PC-9 (cell line): Measurements from ENCODE around the gene B3GALT4. TPM values are rescaled to one million over a fixed set of nuclear protein-coding genes. Genes with fewer than 3 reads are reported as not detected.
"Not testable (repeated sequence)": the region's sequence is repeated elsewhere in the genome, so short reads cannot be mapped to it uniquely, and the experiment has no call there.

Source experiments
- BruUV-seq: library from RNA; stranded (reverse); fragments of 400-500 nt; replicated peaks from 2 replicates; lab custom pipeline; 2021; lab: Mats Ljungman, UMichigan
- CTCF ChIA-PET: fragments of 300-600 bp; sonication (Branson Sonifier 250); formaldehyde crosslinking; loops from one replicate; lab custom pipeline; 2022; ENCODE audit warnings: antibody characterized with exemption; lab: Charles Lee
- POLR2A ChIA-PET: fragments of 300-600 bp; sonication (Branson Sonifier 250); formaldehyde crosslinking; loops from one replicate; lab custom pipeline; 2022; ENCODE audit warnings: antibody characterized with exemption; ENCODE audit not compliant: unreplicated experiment; lab: Charles Lee
- DNase-seq, 2 experiments: peaks; one replicate each; pipeline versions ENCODE4 v3.0.0 to v3.0.0-alpha.2; 2015 to 2022; ENCODE audit warnings: mixed read lengths in 1 of 2
- H2AFZ ChIP-seq: fragments of 200-600 bp; sonication (generic); 2 replicates; pipeline ENCODE4 v1.8.1; 2017; ENCODE audit warnings: antibody characterized with exemption
- H3F3A ChIP-seq: fragments of 200-600 bp; sonication (generic); 2 replicates; pipeline ENCODE4 v1.8.1; 2017; ENCODE audit warnings: antibody characterized with exemption, mild to moderate bottlenecking, low read depth; ENCODE audit not compliant: insufficient read depth
- H3K27ac ChIP-seq: fragments of 200-600 bp; sonication (generic); 2 replicates; pipeline ENCODE4 v1.6.1; 2016; ENCODE audit warnings: mixed run types
- H3K27me3 ChIP-seq: fragments of 200-600 bp; sonication (generic); 2 replicates; pipeline ENCODE4 v1.6.1; 2016; ENCODE audit warnings: low read depth, mixed run types; ENCODE audit not compliant: insufficient read depth
- H3K36me3 ChIP-seq: fragments of 200-600 bp; sonication (generic); 2 replicates; pipeline ENCODE4 v1.6.1; 2016; ENCODE audit warnings: low read depth, mixed run types
- H3K4me1 ChIP-seq: fragments of 200-600 bp; sonication (generic); replicated peaks from 2 replicates; pipeline ENCODE4 v1.6.1; 2016; ENCODE audit warnings: mixed run types; ENCODE audit not compliant: insufficient read depth
- H3K4me2 ChIP-seq: fragments of 200-600 bp; sonication (generic); 2 replicates; pipeline ENCODE4 v1.6.1; 2017; ENCODE audit warnings: mixed run types
- H3K4me3 ChIP-seq: fragments of 200-600 bp; sonication (generic); 2 replicates; pipeline ENCODE4 v1.6.1; 2016; ENCODE audit warnings: mixed run types
- H3K79me2 ChIP-seq: fragments of 200-600 bp; sonication (generic); 2 replicates; pipeline ENCODE4 v1.6.1; 2017; ENCODE audit warnings: low read depth, mixed run types
- H3K9me2 ChIP-seq: fragments of 200-600 bp; sonication (generic); 2 replicates; pipeline ENCODE4 v1.8.1; 2017; ENCODE audit warnings: mild to moderate bottlenecking; ENCODE audit not compliant: insufficient read depth
- H3K9me3 ChIP-seq: fragments of 200-600 bp; sonication (generic); 2 replicates; pipeline ENCODE4 v1.8.1; 2016; ENCODE audit warnings: low read depth; ENCODE audit not compliant: insufficient read depth
- H4K20me1 ChIP-seq: fragments of 200-600 bp; sonication (generic); 2 replicates; pipeline ENCODE4 v1.8.1; 2017; ENCODE audit not compliant: insufficient read depth
- CTCF ChIP-seq: fragments of 200-600 bp; sonication (generic); conservative IDR thresholded peaks from 2 replicates; pipeline ENCODE4 v1.6.1; 2017; ENCODE audit warnings: mixed run types, antibody characterized with exemption, mild to moderate bottlenecking, moderate library complexity
- EZH2 ChIP-seq: fragments of 200-600 bp; sonication (generic); IDR thresholded peaks from 2 replicates; pipeline ENCODE4 v1.8.0; 2017; ENCODE audit warnings: antibody characterized with exemption, low read depth
- intact Hi-C: fragments of 100-400 bp; cut with micrococcal nuclease; formaldehyde crosslinking; loops from one replicate; pipeline ENCODE4 v1.10.0; 2022; ENCODE audit not compliant: unreplicated experiment
- total RNA-seq: library from RNA; stranded (reverse); gene quantifications from 2 replicates; pipeline ENCODE4 v1.2.3, GENCODE V29; 2021

B3GALT4 gene
- total RNA-seq, 1 experiment from 2014 or later, result 10.3 TPM

DNA sequence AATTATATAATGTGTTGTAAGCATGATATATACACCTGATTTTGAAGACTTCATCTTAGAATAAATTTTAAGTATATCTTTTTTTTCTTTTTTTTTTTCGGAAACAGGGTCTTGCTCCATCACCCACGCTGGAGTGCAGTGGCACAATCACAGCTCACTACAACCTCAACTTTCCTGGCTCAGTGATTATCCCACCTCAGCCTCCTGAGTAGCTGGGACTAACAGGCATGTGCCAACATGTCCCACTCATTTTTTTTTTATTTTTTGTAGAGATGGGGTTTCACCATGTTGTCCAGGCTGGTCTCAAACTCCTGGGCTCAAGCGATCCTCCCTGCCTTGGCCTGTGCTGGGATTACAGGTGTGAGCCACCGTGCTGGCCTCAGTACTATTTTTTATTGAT lies 22.3 kb upstream of the B3GALT4 start:
- H2AFZ ChIP-seq, result no peak overlapping the region
- intact Hi-C loops, result no loop called here
- TF ChIP-seq CTCF, result no peak
- no peak for TF ChIP-seq EZH2
- H3K4me3 ChIP-seq, result no peak overlapping the region
- H3K27me3 ChIP-seq, result no peaks in the 10 kb centered on the region
- ChIA-PET POLR2A (no interaction called here), CTCF (no interaction called here)
- BruUV-seq, result no TSS peak
- no peak overlapping the region for H3K4me2 ChIP-seq
- H3K27ac ChIP-seq, result no peak overlapping the region
- H3K9me2 ChIP-seq, result no peaks in the 10 kb centered on the region
- no peaks in the 10 kb centered on the region for H4K20me1 ChIP-seq
- peaks cover 40% of the 10 kb centered on the region for H3F3A ChIP-seq
- no peak for DNase-seq
- 0 out of 2 replicates have a peak, but pooled peaks cover 5% of the 10 kb centered on the region for H3K9me3 ChIP-seq
- H3K79me2 ChIP-seq, result no peaks in the 10 kb centered on the region
- H3K36me3 ChIP-seq, result peaks cover 23% of the 10 kb centered on the region; the same call in 1 of the 2 replicates
- H3K4me1 ChIP-seq, result peaks cover 33% of the 10 kb centered on the region

DNA sequence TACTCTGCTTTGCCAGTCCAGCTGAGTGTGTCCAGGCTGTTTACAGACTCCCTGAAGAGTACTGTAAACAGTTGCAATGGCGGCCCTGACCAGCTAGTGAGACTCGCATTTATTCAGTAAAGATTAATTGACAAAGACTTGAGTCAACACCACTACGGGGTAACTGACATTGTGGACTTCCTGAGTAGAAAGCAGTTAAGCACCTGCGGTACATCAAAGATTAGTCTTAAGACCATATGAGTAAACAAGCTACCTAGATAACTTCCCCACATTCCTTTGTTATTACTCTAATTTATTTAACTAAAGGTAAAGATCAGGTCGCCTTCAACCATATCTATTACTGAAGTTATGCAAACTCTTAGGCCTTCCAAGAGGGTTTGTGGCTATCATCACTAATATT lies 17.9 kb upstream of the B3GALT4 start:
- no peaks in the 10 kb centered on the region for H4K20me1 ChIP-seq
- 0 out of 2 replicates have a peak overlapping the region, but pooled peaks have one; percentile 1 for H3K4me2 ChIP-seq
- H3F3A ChIP-seq, result peaks cover 37% of the 10 kb centered on the region
- intact Hi-C loops, result no loop called here
- no peaks in the 10 kb centered on the region for H3K27me3 ChIP-seq
- no peak overlapping the region for H2AFZ ChIP-seq
- no peak overlapping the region for H3K4me3 ChIP-seq
- no TSS peak for BruUV-seq
- ChIA-PET POLR2A (no interaction called here), CTCF (no interaction called here)
- no peak for TF ChIP-seq EZH2
- no peak for TF ChIP-seq CTCF
- peaks cover 11% of the 10 kb centered on the region; the same call in 1 of the 2 replicates for H3K36me3 ChIP-seq
- H3K79me2 ChIP-seq, result no peaks in the 10 kb centered on the region; the same call in 1 of the 2 replicates
- no peaks in the 10 kb centered on the region for H3K9me2 ChIP-seq
- 0 out of 2 replicates have a peak, but pooled peaks cover 5% of the 10 kb centered on the region for H3K9me3 ChIP-seq
- peaks cover 32% of the 10 kb centered on the region for H3K4me1 ChIP-seq
- DNase-seq, result peak in 1 of 2 experiments; percentile 96
- H3K27ac ChIP-seq, result peak overlapping the region; percentile 37; the same call in 1 of the 2 replicates

- CTCF ChIA-PET, result interaction anchor here (0.6 kb wide), 1 partner anchor 39 kb away, joined by 5 read pairs; no protein-coding TSS in a partner anchor
- BruUV-seq, result not testable (repeated sequence)
Observed at GRCh38 chr6:33262490-33262889, 14.4 kb upstream of the B3GALT4 start.

GRCh38 chr6:33264015-33264414 lies 12.9 kb upstream of the B3GALT4 start:
- no peak for TF ChIP-seq CTCF
- no peak for TF ChIP-seq EZH2
- Histone ChIP-seq H3K9me3 (no peaks in the 10 kb centered on the region), H3K27ac (no peak overlapping the region), H2AFZ (no peak overlapping the region), H3K4me1 (peaks cover 27% of the 10 kb centered on the region), H3F3A (peaks cover 29% of the 10 kb centered on the region), H3K36me3 (no peaks in the 10 kb centered on the region; the same call in 1 of the 2 replicates), H3K9me2 (no peaks in the 10 kb centered on the region), H3K4me3 (no peak overlapping the region), H4K20me1 (no peaks in the 10 kb centered on the region), H3K79me2 (no peaks in the 10 kb centered on the region; the same call in 1 of the 2 replicates), H3K27me3 (no peaks in the 10 kb centered on the region), H3K4me2 (no peak overlapping the region)
- intact Hi-C loops, result no loop called here
- CTCF ChIA-PET, result no interaction called here
- BruUV-seq, result no TSS peak
- DNase-seq, result no peak
- POLR2A ChIA-PET, result no interaction called here

More at GRCh38 chr6:33262490-33262889, 14.4 kb upstream of the B3GALT4 start:
- H4K20me1 ChIP-seq, H3K36me3 ChIP-seq, H3K9me2 ChIP-seq, H3K4me2 ChIP-seq, H3K79me2 ChIP-seq, H3K27me3 ChIP-seq, H3K4me3 ChIP-seq, H3K9me3 ChIP-seq, H2AFZ ChIP-seq, H3K27ac ChIP-seq, intact Hi-C loops, DNase-seq: not testable (repeated sequence)
- POLR2A ChIA-PET, result interaction anchor here (0.6 kb wide), 1 partner anchor 102 kb away, joined by 4 read pairs; no protein-coding TSS in a partner anchor
- Histone ChIP-seq H3K4me1 (peaks cover 32% of the 10 kb centered on the region), H3F3A (peaks cover 37% of the 10 kb centered on the region)
